IPS-15b (cell line): ENCODE results near the gene PCNT.
A peak's percentile ranks its signal among the peaks of the same experiment; 100 is the strongest.

Source experiments
- H3K27me3 ChIP-seq: one replicate; pipeline ENCODE4 v1.6.1; 2013; ENCODE audit warnings: low read length; ENCODE audit not compliant: control insufficient read depth, insufficient read depth
- H3K36me3 ChIP-seq: one replicate; pipeline ENCODE4 v1.6.1; 2013; ENCODE audit warnings: low read length; ENCODE audit not compliant: control insufficient read depth, insufficient read depth
- H3K4me1 ChIP-seq: one replicate; pipeline ENCODE4 v1.6.1; 2013; ENCODE audit warnings: mild to moderate bottlenecking, low read length; ENCODE audit not compliant: control insufficient read depth, insufficient read depth
- H3K4me3 ChIP-seq: one replicate; pipeline ENCODE4 v1.5.1; 2013; ENCODE audit warnings: low read depth, low read length
- H3K9ac ChIP-seq: one replicate; pipeline ENCODE4 v1.6.1; 2013; ENCODE audit warnings: low read depth, mild to moderate bottlenecking, low read length
- H3K9me3 ChIP-seq: one replicate; pipeline ENCODE4 v1.6.1; 2013; ENCODE audit warnings: mild to moderate bottlenecking, low read length; ENCODE audit not compliant: control insufficient read depth, insufficient read depth

PCNT gene

GRCh38 chr21:46323710-46324389 lies at the start of gene PCNT, which contains the start of gene C21orf58:
Gene PCNT, plus strand, starts transcription at chr21:46324156. Its CDS starts 73 bp downstream, at chr21:46324229.
Gene C21orf58, minus strand, starts transcription at chr21:46323870. Its CDS starts 1,132 bp downstream, at chr21:46322738.
- Histone ChIP-seq H3K9me3 (no peaks in the 10 kb centered on the region), H3K36me3 (peaks cover 11% of the 10 kb centered on the region), H3K4me1 (peaks cover 2% of the 10 kb centered on the region), H3K4me3 (peak within 1 kb of the TSS; percentile 93), H3K9ac (peak within 1 kb of the TSS; percentile 94), H3K27me3 (no peaks in the 10 kb centered on the region)

GRCh38 chr21:46274797-46275390 lies 49.1 kb upstream of the PCNT start:
- no peaks in the 10 kb centered on the region for H3K27me3 ChIP-seq
- no peak overlapping the region for H3K4me3 ChIP-seq
- H3K9me3 ChIP-seq: no peaks in the 10 kb centered on the region
- H3K9ac ChIP-seq: no peak overlapping the region
- H3K4me1 ChIP-seq: no peaks in the 10 kb centered on the region
- H3K36me3 ChIP-seq: peaks cover 61% of the 10 kb centered on the region

GRCh38 chr21:46284077-46284644 lies 39.8 kb upstream of the PCNT start:
- Histone ChIP-seq H3K9ac (no peak overlapping the region), H3K4me3 (no peak overlapping the region), H3K36me3 (peaks cover 13% of the 10 kb centered on the region), H3K27me3 (no peaks in the 10 kb centered on the region), H3K9me3 (no peaks in the 10 kb centered on the region), H3K4me1 (peaks cover 8% of the 10 kb centered on the region)

GRCh38 chr21:46284733-46285132 lies 39.2 kb upstream of the PCNT start:
- Histone ChIP-seq H3K27me3 (no peaks in the 10 kb centered on the region), H3K9me3 (no peaks in the 10 kb centered on the region), H3K36me3 (peaks cover 9% of the 10 kb centered on the region), H3K4me3 (peak overlapping the region; percentile 66), H3K4me1 (peaks cover 8% of the 10 kb centered on the region), H3K9ac (no peak overlapping the region)

- Histone ChIP-seq H3K4me1 (peaks cover 8% of the 10 kb centered on the region), H3K36me3 (peaks cover 4% of the 10 kb centered on the region)
These were observed 38.7 kb upstream of the PCNT start, which contains the start of gene MCM3AP for GRCh38 chr21:46285206-46285661. Gene MCM3AP, minus strand, starts transcription at chr21:46285611. Its CDS starts 325 bp downstream, at chr21:46285286.

GRCh38 chr21:46285761-46286647 lies 38.0 kb upstream of the PCNT start, which contains the start of gene YBEY:
Gene YBEY, plus strand, starts transcription at chr21:46286342. Its CDS starts 572 bp downstream, at chr21:46286914.
- Histone ChIP-seq H3K27me3 (no peaks in the 10 kb centered on the region), H3K9ac (peak within 1 kb of the TSS; percentile 81), H3K4me3 (peak within 1 kb of the TSS; percentile 66), H3K9me3 (no peaks in the 10 kb centered on the region), H3K36me3 (peaks cover 4% of the 10 kb centered on the region), H3K4me1 (peaks cover 8% of the 10 kb centered on the region)

More at GRCh38 chr21:46285206-46285661, 38.7 kb upstream of the PCNT start, which contains the start of gene MCM3AP:
- H3K27me3 ChIP-seq: no peaks in the 10 kb centered on the region
- peak within 1 kb of the TSS; percentile 81 for H3K9ac ChIP-seq
- H3K9me3 ChIP-seq: no peaks in the 10 kb centered on the region
- peak within 1 kb of the TSS; percentile 66 for H3K4me3 ChIP-seq

GRCh38 chr21:46286648-46287002 lies 37.3 kb upstream of the PCNT start:
- no peaks in the 10 kb centered on the region for H3K9me3 ChIP-seq
- H3K36me3 ChIP-seq: peaks cover 4% of the 10 kb centered on the region
- H3K27me3 ChIP-seq: no peaks in the 10 kb centered on the region
- H3K4me1 ChIP-seq: peaks cover 8% of the 10 kb centered on the region
- peak overlapping the region; percentile 66 for H3K4me3 ChIP-seq
- peak overlapping the region; percentile 27 for H3K9ac ChIP-seq

- no peaks in the 10 kb centered on the region for H3K9me3 ChIP-seq
- H3K4me1 ChIP-seq: peaks cover 8% of the 10 kb centered on the region
- peaks cover 4% of the 10 kb centered on the region for H3K36me3 ChIP-seq
- no peaks in the 10 kb centered on the region for H3K27me3 ChIP-seq
- H3K9ac ChIP-seq: no peak overlapping the region
- no peak overlapping the region for H3K4me3 ChIP-seq
These were observed 36.4 kb upstream of the PCNT start for GRCh38 chr21:46287541-46287940.

- no peaks in the 10 kb centered on the region for H3K27me3 ChIP-seq
- H3K36me3 ChIP-seq: no peaks in the 10 kb centered on the region
- no peak overlapping the region for H3K9ac ChIP-seq
- H3K9me3 ChIP-seq: no peaks in the 10 kb centered on the region
- peaks cover 3% of the 10 kb centered on the region for H3K4me1 ChIP-seq
- H3K4me3 ChIP-seq: no peak overlapping the region
These were observed 34.2 kb upstream of the PCNT start for GRCh38 chr21:46289655-46290179.

GRCh38 chr21:46291561-46291960 lies 32.4 kb upstream of the PCNT start:
- H3K36me3 ChIP-seq: no peaks in the 10 kb centered on the region
- H3K27me3 ChIP-seq: no peaks in the 10 kb centered on the region
- no peaks in the 10 kb centered on the region for H3K9me3 ChIP-seq
- peaks cover 6% of the 10 kb centered on the region for H3K4me1 ChIP-seq
- no peak overlapping the region for H3K9ac ChIP-seq
- no peak overlapping the region for H3K4me3 ChIP-seq

- peaks cover 4% of the 10 kb centered on the region for H3K36me3 ChIP-seq
- no peaks in the 10 kb centered on the region for H3K27me3 ChIP-seq
- H3K4me3 ChIP-seq: no peak overlapping the region
- no peaks in the 10 kb centered on the region for H3K9me3 ChIP-seq
- H3K9ac ChIP-seq: no peak overlapping the region
- H3K4me1 ChIP-seq: peaks cover 3% of the 10 kb centered on the region
These were observed 29.2 kb upstream of the PCNT start for GRCh38 chr21:46294647-46295176.
